DOHH2 (cell line): ENCODE results near the gene CELF5.

Source experiments
- H3F3A ChIP-seq: fragments of 200-600 bp; sonication (generic), shearing (Covaris generic); 2 replicates; pipeline ENCODE4 v1.6.0; 2016; ENCODE audit warnings: antibody characterized with exemption, mild to moderate bottlenecking; ENCODE audit not compliant: control insufficient read depth, insufficient read depth
- H3K27ac ChIP-seq: fragments of 200-600 bp; sonication (generic); 2 replicates; pipeline ENCODE4 v1.5.1; 2014; ENCODE audit warnings: low read depth, mild to moderate bottlenecking, low read length, moderate library complexity
- H3K27me3 ChIP-seq: fragments of 200-600 bp; sonication (generic); 2 replicates; pipeline ENCODE4 v1.6.1; 2014; ENCODE audit warnings: mild to moderate bottlenecking, low read length, mixed read lengths; ENCODE audit not compliant: control insufficient read depth
- H3K36me3 ChIP-seq: fragments of 200-600 bp; sonication (generic); 2 replicates; pipeline ENCODE4 v1.6.1; 2014; ENCODE audit warnings: mild to moderate bottlenecking, low read length, moderate library complexity, mixed read lengths; ENCODE audit not compliant: control insufficient read depth
- H3K4me1 ChIP-seq: fragments of 200-600 bp; sonication (generic); 2 replicates; pipeline ENCODE4 v1.6.1; 2014; ENCODE audit warnings: mild to moderate bottlenecking, low read length, mixed read lengths; ENCODE audit not compliant: control insufficient read depth
- H3K4me2 ChIP-seq: fragments of 200-600 bp; sonication (generic); 2 replicates; pipeline ENCODE4 v1.6.0; 2014; ENCODE audit warnings: mild to moderate bottlenecking, low read length, moderate library complexity
- H3K4me3 ChIP-seq: fragments of 200-600 bp; sonication (generic); 2 replicates; pipeline ENCODE4 v1.5.1; 2014; ENCODE audit warnings: mild to moderate bottlenecking, low read length, mixed read lengths
- H3K79me2 ChIP-seq: fragments of 200-600 bp; sonication (generic); 2 replicates; pipeline ENCODE4 v1.6.1; 2014; ENCODE audit warnings: mild to moderate bottlenecking, low read length, mixed read lengths; ENCODE audit not compliant: control insufficient read depth
- H3K9me2 ChIP-seq: fragments of 200-600 bp; sonication (generic); replicated peaks from 2 replicates; pipeline ENCODE4 v1.6.1; 2014; ENCODE audit warnings: mild to moderate bottlenecking, low read length, mixed read lengths; ENCODE audit not compliant: control insufficient read depth
- H3K9me3 ChIP-seq: fragments of 200-600 bp; sonication (generic); 2 replicates; pipeline ENCODE4 v1.6.1; 2014; ENCODE audit warnings: antibody characterized with exemption, low read length, mixed read lengths; ENCODE audit not compliant: control insufficient read depth, insufficient read depth
- H4K20me1 ChIP-seq: fragments of 200-600 bp; sonication (generic); 2 replicates; pipeline ENCODE4 v1.6.0; 2014; ENCODE audit warnings: low read depth, mild to moderate bottlenecking, antibody characterized with exemption, low read length, moderate library complexity; ENCODE audit not compliant: control insufficient read depth, insufficient read depth
- EZH2phosphoT487 ChIP-seq: fragments of 200-600 bp; sonication (generic); IDR thresholded peaks from 2 replicates; pipeline ENCODE4 v1.6.1; 2017; ENCODE audit warnings: borderline replicate concordance, mild to moderate bottlenecking, antibody characterized with exemption, low read length, moderate library complexity, mixed read lengths
- TF ChIP-seq, protein P1 (sequence below): fragments of 200-600 bp; sonication (generic); IDR thresholded peaks from one replicate; pipeline ENCODE4 v1.5.1; 2014; ENCODE audit warnings: antibody characterized with exemption, mild to moderate bottlenecking, low read depth, low read length; ENCODE audit not compliant: poor library complexity, severe bottlenecking

CELF5 gene

DNA sequence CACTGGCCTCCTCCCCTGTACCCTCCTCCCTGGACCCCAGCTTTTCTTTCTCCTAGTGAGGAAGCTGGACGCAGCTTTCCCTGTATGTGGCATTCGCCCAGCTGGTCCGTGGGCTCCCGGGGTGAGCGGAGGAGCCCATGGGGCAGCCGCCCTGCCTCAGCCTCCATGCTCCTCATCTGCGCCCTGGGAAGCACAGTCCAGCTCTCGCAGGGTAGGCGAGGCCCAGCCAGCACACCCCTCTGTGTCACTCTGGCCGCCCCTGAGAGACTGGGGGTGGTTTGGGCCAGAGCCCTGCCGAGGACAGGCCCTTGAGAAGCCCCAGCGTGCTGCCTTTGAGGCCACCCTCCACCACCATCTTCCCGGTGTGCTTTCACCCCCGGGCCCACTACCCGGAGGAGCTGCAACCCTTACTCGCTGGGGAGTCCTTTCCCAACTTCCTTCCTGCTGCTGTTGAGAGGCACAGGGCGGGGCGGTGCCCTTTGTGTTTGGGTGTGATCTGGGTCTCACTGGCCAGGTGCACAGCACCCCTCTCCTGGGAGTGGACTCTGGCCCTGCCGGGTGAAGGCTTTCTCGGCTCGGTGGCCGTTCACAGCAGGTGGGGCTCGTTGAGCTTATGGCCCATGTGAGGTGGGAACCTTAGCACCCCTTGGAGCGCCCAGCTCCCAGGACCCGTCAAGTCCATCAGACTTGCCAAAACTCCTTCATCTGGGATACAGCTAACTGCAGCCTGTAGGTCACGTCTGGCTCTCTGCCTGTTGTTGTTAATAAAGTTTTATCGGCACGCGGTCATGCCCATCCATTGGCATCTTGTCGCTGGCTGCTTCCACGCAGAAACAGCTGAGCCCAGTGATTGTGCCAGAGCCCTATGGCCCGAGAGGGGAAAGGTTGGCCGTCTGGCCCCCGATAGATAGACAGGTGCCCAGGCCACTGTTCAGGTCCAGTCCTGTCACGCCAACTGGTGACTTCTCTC lies 35.5 kb upstream of the CELF5 start:
- H3K79me2 ChIP-seq: peaks cover 79% of the 10 kb centered on the region
- H3K27ac ChIP-seq: no peak overlapping the region
- peaks cover 25% of the 10 kb centered on the region for H3K4me1 ChIP-seq
- H3K9me3 ChIP-seq: no peaks in the 10 kb centered on the region
- H4K20me1 ChIP-seq: peaks cover 27% of the 10 kb centered on the region; the same call in 1 of the 2 replicates
- H3K4me3 ChIP-seq: no peak overlapping the region
- TF ChIP-seq EZH2phosphoT487: no peak
- TF ChIP-seq, protein P1, sequence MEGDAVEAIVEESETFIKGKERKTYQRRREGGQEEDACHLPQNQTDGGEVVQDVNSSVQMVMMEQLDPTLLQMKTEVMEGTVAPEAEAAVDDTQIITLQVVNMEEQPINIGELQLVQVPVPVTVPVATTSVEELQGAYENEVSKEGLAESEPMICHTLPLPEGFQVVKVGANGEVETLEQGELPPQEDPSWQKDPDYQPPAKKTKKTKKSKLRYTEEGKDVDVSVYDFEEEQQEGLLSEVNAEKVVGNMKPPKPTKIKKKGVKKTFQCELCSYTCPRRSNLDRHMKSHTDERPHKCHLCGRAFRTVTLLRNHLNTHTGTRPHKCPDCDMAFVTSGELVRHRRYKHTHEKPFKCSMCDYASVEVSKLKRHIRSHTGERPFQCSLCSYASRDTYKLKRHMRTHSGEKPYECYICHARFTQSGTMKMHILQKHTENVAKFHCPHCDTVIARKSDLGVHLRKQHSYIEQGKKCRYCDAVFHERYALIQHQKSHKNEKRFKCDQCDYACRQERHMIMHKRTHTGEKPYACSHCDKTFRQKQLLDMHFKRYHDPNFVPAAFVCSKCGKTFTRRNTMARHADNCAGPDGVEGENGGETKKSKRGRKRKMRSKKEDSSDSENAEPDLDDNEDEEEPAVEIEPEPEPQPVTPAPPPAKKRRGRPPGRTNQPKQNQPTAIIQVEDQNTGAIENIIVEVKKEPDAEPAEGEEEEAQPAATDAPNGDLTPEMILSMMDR: no peak
- H3K36me3 ChIP-seq: peaks cover 38% of the 10 kb centered on the region
- H3K27me3 ChIP-seq: no peaks in the 10 kb centered on the region
- no peak overlapping the region; the same call in 1 of the 2 replicates for H3K4me2 ChIP-seq
- H3F3A ChIP-seq: no peaks in the 10 kb centered on the region
- H3K9me2 ChIP-seq: no peaks in the 10 kb centered on the region

DNA sequence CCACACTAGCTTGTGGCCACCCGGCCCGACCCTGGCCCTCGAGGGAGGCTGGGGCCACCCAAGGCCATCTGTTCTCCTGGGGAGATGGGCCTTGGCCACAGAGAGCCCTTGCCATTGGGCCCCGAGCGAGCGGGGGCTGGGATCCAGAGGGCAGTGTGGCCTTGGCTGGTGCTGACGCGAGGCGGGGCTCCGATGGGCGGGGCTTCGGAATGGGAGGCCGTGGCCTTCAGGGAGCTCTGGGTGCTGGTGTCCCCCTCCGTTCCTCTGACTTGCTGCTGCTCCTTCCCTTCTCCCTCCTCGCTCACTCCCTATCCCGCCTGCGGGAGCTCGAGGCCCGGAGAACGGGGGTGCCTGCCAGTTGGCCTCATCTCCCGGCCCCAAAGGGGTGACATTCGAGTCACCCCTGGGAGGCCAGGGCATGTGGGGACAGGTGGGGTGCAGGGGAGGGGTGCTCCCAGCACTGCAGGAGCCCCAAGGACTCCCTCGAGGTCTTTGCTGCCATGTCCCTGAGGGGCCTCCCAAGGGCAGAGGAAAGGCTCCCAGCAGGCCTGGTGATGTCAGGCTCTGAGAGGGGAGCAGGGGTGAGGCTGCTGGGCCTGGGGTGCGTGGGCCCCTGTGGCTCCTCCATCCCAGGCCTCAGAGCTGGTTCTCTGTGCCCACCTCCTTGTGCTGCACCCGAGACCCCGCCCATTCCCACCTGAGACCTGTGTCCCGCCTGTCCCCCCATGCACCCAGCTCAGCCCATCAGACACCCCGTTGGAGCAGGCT lies 34.6 kb upstream of the CELF5 start:
- H3K27ac ChIP-seq: no peak overlapping the region
- peaks cover 27% of the 10 kb centered on the region; the same call in 1 of the 2 replicates for H4K20me1 ChIP-seq
- H3K36me3 ChIP-seq: peaks cover 44% of the 10 kb centered on the region
- H3K4me3 ChIP-seq: no peak overlapping the region
- peaks cover 18% of the 10 kb centered on the region for H3K4me1 ChIP-seq
- H3K9me2 ChIP-seq: no peaks in the 10 kb centered on the region
- no peak overlapping the region for H3K4me2 ChIP-seq
- no peak for TF ChIP-seq EZH2phosphoT487
- TF ChIP-seq, protein P1: no peak
- H3K9me3 ChIP-seq: no peaks in the 10 kb centered on the region
- H3K27me3 ChIP-seq: no peaks in the 10 kb centered on the region
- H3F3A ChIP-seq: no peaks in the 10 kb centered on the region
- peaks cover 83% of the 10 kb centered on the region for H3K79me2 ChIP-seq

DNA sequence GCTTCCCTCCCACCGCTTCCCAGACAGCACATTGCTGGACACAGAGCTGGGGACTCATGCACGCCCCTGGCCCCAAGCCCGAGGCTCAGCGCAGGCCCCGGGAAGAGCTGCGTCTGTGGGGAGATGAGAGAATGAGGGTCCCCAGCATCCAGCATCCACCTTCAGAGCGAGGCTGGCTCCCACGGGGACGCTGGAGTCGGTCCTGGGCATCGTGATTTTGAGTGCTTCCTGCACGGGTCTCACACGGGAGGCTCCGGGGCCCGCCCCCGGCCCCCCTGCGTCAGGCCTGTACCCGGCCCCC lies 34.0 kb upstream of the CELF5 start:
- H3K27me3 ChIP-seq: no peaks in the 10 kb centered on the region
- H3K4me3 ChIP-seq: no peak overlapping the region
- peaks cover 27% of the 10 kb centered on the region; the same call in 1 of the 2 replicates for H4K20me1 ChIP-seq
- peaks cover 83% of the 10 kb centered on the region for H3K79me2 ChIP-seq
- H3K36me3 ChIP-seq: peaks cover 44% of the 10 kb centered on the region
- H3K4me1 ChIP-seq: peaks cover 17% of the 10 kb centered on the region
- no peaks in the 10 kb centered on the region for H3K9me2 ChIP-seq
- TF ChIP-seq EZH2phosphoT487: no peak
- TF ChIP-seq, protein P1: no peak
- no peak overlapping the region for H3K4me2 ChIP-seq
- H3K27ac ChIP-seq: no peak overlapping the region
- H3F3A ChIP-seq: no peaks in the 10 kb centered on the region
- no peaks in the 10 kb centered on the region for H3K9me3 ChIP-seq
